Measurements from ENCODE around the gene NCR3LG1.
"Not testable (repeated sequence)": the region's sequence is repeated elsewhere in the genome, so short reads cannot be mapped to it uniquely, and the experiment has no call there.

The NCR3LG1 gene

DNA sequence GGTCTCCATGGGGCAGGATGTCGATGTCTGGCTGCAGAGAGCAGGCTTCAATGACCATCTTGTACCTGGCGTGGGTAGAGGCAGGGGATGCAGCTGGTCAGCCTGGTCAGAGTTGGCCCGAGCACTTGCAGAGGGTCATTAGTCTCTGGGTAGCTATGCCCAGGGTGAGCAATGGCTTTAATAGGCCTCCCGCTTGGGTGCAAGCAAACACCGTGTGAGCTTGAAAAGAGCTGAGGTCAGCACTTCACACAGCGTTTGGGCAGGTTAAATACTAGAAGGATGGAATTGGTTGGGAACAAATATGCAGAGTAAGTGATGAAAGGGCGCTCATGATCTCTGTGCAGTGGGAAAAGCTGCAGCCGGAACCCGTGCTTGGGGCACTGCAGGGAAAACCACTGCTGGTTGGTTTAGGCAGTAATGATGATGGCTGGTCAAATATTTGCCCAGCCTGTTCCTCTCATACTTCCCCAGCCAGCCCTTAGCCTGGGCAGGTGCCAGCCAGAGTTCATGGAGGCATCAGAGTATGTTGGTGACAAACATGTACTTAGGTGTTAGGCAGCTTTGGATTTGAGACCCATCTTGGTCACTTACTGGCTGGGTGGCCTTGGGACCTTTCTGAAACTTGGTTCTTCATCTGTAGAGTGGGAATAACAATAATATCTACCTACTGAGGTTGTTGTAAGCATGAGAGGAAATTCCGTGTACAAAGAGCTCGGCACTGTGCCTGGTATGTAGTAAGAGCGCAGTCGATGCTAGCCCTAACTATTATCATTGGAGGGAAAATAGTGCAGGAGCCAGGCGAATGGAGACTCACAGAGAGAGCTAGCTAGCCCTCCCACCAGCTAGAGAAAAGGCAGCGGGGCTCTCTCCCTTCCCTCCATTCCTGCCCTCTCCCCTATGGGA lies 62.1 kb downstream of the NCR3LG1 start:
- DNase-seq, result no peak

DNA sequence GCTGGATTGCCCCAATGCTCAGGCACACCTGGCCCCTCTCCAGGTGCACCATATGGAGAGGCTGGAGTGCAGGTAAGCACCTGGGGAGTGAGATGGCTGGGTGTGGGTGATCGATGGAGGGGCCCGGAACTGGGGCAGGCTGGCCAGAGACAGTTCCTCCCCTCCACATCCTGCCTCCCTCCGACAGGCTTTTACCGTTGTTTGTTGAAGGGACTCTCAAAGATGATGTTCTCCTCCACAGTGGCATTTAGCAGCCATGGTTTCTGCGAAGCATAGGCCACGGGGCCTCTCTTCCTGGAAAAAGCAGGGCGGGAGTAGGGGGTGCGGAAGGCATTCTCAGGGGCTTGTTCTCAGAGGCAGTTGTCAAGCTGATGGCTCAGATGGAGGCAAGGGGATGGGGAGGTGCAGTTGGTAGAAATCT lies 62.7 kb downstream of the NCR3LG1 start:
- no peak for DNase-seq

- DNase-seq, result no peak
Observed at GRCh38 chr11:17414992-17415391, 63.4 kb downstream of the NCR3LG1 start.

DNA sequence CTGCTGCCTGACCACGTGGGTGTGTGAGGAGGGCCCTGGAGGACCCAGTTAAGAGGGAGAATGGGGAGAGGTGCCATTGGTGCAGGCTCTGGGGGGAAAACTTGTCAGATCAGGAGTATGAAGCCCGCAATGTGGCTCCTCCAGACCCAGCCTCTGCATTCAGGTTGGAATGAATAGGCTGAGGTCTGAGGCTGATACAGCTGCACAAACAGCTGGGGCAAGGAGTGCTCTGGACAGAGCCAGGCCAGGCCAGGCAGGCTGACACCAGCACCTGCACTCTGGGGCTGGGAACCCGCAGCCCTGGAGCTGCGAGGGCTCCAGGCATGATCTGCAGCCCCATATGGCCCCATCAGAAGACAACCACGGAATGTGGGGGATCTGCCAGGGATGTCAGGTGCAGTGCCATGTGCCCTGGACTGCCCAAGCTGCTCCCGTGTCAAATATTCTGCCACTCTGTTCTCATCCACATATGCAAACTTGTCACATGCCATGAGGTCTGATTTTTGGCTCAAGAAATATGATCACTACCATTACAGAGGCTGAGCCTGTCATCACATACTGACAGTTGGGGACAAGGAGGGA lies 64.0 kb downstream of the NCR3LG1 start:
- DNase-seq, result no peak

- DNase-seq, result no peak
Observed at GRCh38 chr11:17416492-17416891, 64.9 kb downstream of the NCR3LG1 start.

DNA sequence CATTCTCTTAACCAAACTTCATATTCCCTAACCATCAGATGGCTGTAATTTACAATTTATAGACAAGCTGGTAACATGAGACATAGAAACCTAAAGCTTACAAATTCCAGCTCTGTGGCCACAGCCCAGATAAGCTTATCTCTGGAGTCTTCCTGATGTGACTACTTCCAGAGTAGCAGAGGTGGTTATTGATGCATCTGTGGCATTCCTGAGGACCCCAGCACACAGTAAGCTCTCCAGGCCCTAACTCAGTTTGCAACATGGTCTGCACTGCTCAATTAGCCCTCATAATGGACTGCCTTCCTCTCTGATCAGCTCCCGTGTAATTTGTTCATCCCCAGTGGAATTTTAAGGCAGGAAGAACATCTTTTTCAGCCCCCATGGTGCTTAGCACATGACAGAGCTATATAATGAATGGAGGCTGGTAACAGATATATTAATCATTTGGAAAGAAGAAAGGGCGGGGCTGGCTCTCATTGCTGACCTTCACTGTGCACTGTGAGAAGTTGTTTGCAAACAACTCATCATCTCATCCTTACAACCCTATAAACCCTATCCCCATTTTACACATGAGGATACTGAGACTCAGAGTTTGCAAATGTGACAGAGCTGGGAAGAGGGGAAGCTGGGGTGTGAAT lies 67.0 kb downstream of the NCR3LG1 start:
- no peak for DNase-seq

GRCh38 chr11:17421781-17422180 lies 70.2 kb downstream of the NCR3LG1 start:
- no peak for DNase-seq

- no peak for DNase-seq
Observed at GRCh38 chr11:17423533-17424310, 72.1 kb downstream of the NCR3LG1 start.

GRCh38 chr11:17426233-17426632 lies 74.6 kb downstream of the NCR3LG1 start:
- DNase-seq, result not testable (repeated sequence)
